IPS-15b (cell line): Measurements from ENCODE around the gene TNS3.
A peak's percentile ranks its signal among the peaks of the same experiment; 100 is the strongest.
"Not testable (repeated sequence)": the region's sequence is repeated elsewhere in the genome, so short reads cannot be mapped to it uniquely, and the experiment has no call there.

ENCODE experiments used
- H3K27me3 ChIP-seq: one replicate; pipeline ENCODE4 v1.6.1; 2013; ENCODE audit warnings: low read length; ENCODE audit not compliant: control insufficient read depth, insufficient read depth
- H3K36me3 ChIP-seq: one replicate; pipeline ENCODE4 v1.6.1; 2013; ENCODE audit warnings: low read length; ENCODE audit not compliant: control insufficient read depth, insufficient read depth
- H3K4me1 ChIP-seq: one replicate; pipeline ENCODE4 v1.6.1; 2013; ENCODE audit warnings: mild to moderate bottlenecking, low read length; ENCODE audit not compliant: control insufficient read depth, insufficient read depth
- H3K4me3 ChIP-seq: one replicate; pipeline ENCODE4 v1.5.1; 2013; ENCODE audit warnings: low read depth, low read length
- H3K9ac ChIP-seq: one replicate; pipeline ENCODE4 v1.6.1; 2013; ENCODE audit warnings: low read depth, mild to moderate bottlenecking, low read length
- H3K9me3 ChIP-seq: one replicate; pipeline ENCODE4 v1.6.1; 2013; ENCODE audit warnings: mild to moderate bottlenecking, low read length; ENCODE audit not compliant: control insufficient read depth, insufficient read depth

The TNS3 gene

GRCh38 chr7:47271749-47272148, 310.2 kb downstream of the TNS3 start:
- no peaks in the 10 kb centered on the region for H3K4me1 ChIP-seq
- no peaks in the 10 kb centered on the region for H3K27me3 ChIP-seq
- no peak overlapping the region for H3K4me3 ChIP-seq
- no peak overlapping the region for H3K9ac ChIP-seq
- H3K9me3 ChIP-seq: no peaks in the 10 kb centered on the region
- no peaks in the 10 kb centered on the region for H3K36me3 ChIP-seq

GRCh38 chr7:47268851-47269836, 312.8 kb downstream of the TNS3 start:
- Histone ChIP-seq H3K9ac (no peak overlapping the region), H3K36me3 (no peaks in the 10 kb centered on the region), H3K27me3 (no peaks in the 10 kb centered on the region), H3K9me3 (no peaks in the 10 kb centered on the region), H3K4me3 (no peak overlapping the region), H3K4me1 (peaks cover 2% of the 10 kb centered on the region)

- no peaks in the 10 kb centered on the region for H3K36me3 ChIP-seq
Measured at GRCh38 chr7:47267346-47267745, 314.6 kb downstream of the TNS3 start.

GRCh38 chr7:47266799-47267198, 315.1 kb downstream of the TNS3 start:
- Histone ChIP-seq H3K9ac (no peak overlapping the region), H3K4me3 (no peak overlapping the region), H3K4me1 (peaks cover 2% of the 10 kb centered on the region), H3K9me3 (no peaks in the 10 kb centered on the region), H3K36me3 (no peaks in the 10 kb centered on the region), H3K27me3 (no peaks in the 10 kb centered on the region)

More at GRCh38 chr7:47267346-47267745, 314.6 kb downstream of the TNS3 start:
- H3K9me3 ChIP-seq: no peaks in the 10 kb centered on the region
- H3K4me1 ChIP-seq: peaks cover 2% of the 10 kb centered on the region
- no peak overlapping the region for H3K9ac ChIP-seq
- H3K27me3 ChIP-seq: no peaks in the 10 kb centered on the region
- H3K4me3 ChIP-seq: no peak overlapping the region

- Histone ChIP-seq H3K9ac (peak overlapping the region; percentile 4), H3K4me1 (peaks cover 2% of the 10 kb centered on the region), H3K4me3 (no peak overlapping the region), H3K27me3 (no peaks in the 10 kb centered on the region), H3K36me3 (no peaks in the 10 kb centered on the region), H3K9me3 (no peaks in the 10 kb centered on the region)
Measured at GRCh38 chr7:47266131-47266706, 315.7 kb downstream of the TNS3 start.

GRCh38 chr7:47265621-47266020, 316.3 kb downstream of the TNS3 start:
- no peak overlapping the region for H3K9ac ChIP-seq
- no peaks in the 10 kb centered on the region for H3K27me3 ChIP-seq
- no peaks in the 10 kb centered on the region for H3K9me3 ChIP-seq
- H3K4me3 ChIP-seq: no peak overlapping the region
- H3K4me1 ChIP-seq: peaks cover 2% of the 10 kb centered on the region
- H3K36me3 ChIP-seq: no peaks in the 10 kb centered on the region

GRCh38 chr7:47264021-47264651, 317.8 kb downstream of the TNS3 start:
- Histone ChIP-seq H3K36me3 (no peaks in the 10 kb centered on the region), H3K4me1 (peaks cover 2% of the 10 kb centered on the region), H3K9ac (no peak overlapping the region), H3K9me3 (no peaks in the 10 kb centered on the region), H3K4me3 (no peak overlapping the region), H3K27me3 (no peaks in the 10 kb centered on the region)

GRCh38 chr7:47262881-47263280, 319.0 kb downstream of the TNS3 start:
- no peak overlapping the region for H3K4me3 ChIP-seq
- H3K36me3 ChIP-seq: no peaks in the 10 kb centered on the region
- no peaks in the 10 kb centered on the region for H3K27me3 ChIP-seq

GRCh38 chr7:47262160-47262559, 319.8 kb downstream of the TNS3 start:
- H3K9me3 ChIP-seq, H3K9ac ChIP-seq, H3K4me1 ChIP-seq, H3K36me3 ChIP-seq, H3K27me3 ChIP-seq, H3K4me3 ChIP-seq: not testable (repeated sequence)

More at GRCh38 chr7:47262881-47263280, 319.0 kb downstream of the TNS3 start:
- Histone ChIP-seq H3K4me1 (peaks cover 2% of the 10 kb centered on the region), H3K9ac (no peak overlapping the region), H3K9me3 (no peaks in the 10 kb centered on the region)

- Histone ChIP-seq H3K4me3 (no peak overlapping the region), H3K4me1 (no peaks in the 10 kb centered on the region), H3K27me3 (peaks cover 8% of the 10 kb centered on the region), H3K9me3 (no peaks in the 10 kb centered on the region), H3K36me3 (no peaks in the 10 kb centered on the region), H3K9ac (no peak overlapping the region)
Measured at GRCh38 chr7:47260270-47260669, 321.6 kb downstream of the TNS3 start.

- H3K9me3 ChIP-seq: no peaks in the 10 kb centered on the region
- peaks cover 14% of the 10 kb centered on the region for H3K27me3 ChIP-seq
- H3K4me1 ChIP-seq: no peaks in the 10 kb centered on the region
- H3K36me3 ChIP-seq: no peaks in the 10 kb centered on the region
- H3K9ac ChIP-seq: no peak overlapping the region
- H3K4me3 ChIP-seq: no peak overlapping the region
Measured at GRCh38 chr7:47259682-47260081, 322.2 kb downstream of the TNS3 start.
